Activated CD4-positive, alpha-beta T cell treated with anti-CD3 and anti-CD28 coated beads, Interleukin-2, amount 50 U/mL, for 1 hour (primary cell): Measurements from ENCODE around the gene ARID4B.

Experiments used
- DNase-seq: peaks from one replicate; pipeline ENCODE4 v3.0.0-alpha.2; 2020

Gene ARID4B

GRCh38 chr1:235124111-235124510, 203.9 kb downstream of the ARID4B start:
- no peak for DNase-seq

DNA sequence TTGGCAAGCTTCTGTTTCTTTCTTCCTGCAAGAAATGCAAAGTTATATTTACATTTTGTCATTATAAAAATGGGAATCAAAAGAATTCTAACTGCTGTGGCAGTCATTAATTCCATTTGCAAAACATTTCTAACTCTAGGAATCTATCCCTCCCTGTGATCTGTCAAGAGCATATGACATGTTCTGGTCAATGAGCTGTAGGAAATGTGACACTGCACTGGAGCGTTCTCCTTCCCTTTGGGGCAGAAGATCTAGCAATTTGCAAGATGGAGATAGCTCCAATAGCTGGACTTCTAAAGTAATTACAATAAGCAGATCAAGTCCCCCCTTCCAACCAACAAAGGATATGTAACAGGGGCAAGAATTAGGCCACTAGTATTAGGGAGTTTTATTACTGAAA, 205.6 kb downstream of the ARID4B start:
- DNase-seq, result no peak
